ENCODE measurements around the gene RAPSN.

DNA sequence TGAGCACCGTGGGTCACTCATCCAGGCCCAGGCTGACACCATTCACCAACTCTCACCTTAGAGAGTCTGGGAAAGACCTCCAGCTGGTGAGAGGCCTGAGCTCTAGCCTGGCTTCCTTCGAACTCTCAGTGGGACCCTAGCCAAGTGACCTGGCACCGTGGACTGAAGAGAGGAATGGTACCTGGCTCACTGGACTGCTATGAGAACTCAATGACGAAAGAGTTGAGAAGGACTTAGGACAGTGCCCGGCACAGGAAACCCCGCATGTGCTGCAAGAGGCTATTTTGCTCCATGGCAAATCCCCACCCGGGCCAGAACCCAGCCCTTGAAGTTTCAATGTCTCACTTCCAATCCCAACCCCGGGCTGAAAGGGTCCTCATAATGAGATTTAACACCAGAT lies 605 bp upstream of the RAPSN start:
- TF ChIP-seq, protein P1, sequence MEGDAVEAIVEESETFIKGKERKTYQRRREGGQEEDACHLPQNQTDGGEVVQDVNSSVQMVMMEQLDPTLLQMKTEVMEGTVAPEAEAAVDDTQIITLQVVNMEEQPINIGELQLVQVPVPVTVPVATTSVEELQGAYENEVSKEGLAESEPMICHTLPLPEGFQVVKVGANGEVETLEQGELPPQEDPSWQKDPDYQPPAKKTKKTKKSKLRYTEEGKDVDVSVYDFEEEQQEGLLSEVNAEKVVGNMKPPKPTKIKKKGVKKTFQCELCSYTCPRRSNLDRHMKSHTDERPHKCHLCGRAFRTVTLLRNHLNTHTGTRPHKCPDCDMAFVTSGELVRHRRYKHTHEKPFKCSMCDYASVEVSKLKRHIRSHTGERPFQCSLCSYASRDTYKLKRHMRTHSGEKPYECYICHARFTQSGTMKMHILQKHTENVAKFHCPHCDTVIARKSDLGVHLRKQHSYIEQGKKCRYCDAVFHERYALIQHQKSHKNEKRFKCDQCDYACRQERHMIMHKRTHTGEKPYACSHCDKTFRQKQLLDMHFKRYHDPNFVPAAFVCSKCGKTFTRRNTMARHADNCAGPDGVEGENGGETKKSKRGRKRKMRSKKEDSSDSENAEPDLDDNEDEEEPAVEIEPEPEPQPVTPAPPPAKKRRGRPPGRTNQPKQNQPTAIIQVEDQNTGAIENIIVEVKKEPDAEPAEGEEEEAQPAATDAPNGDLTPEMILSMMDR (IDR thresholded peaks at IDR 0.05), result no peak
- no peak for TF ChIP-seq POLR2A (IDR thresholded peaks at IDR 0.05)
